DOHH2 (cell line): Measurements from ENCODE around the gene CDC37.

Experiments used
- H3F3A ChIP-seq: fragments of 200-600 bp; sonication (generic), shearing (Covaris generic); 2 replicates; pipeline ENCODE4 v1.6.0; 2016; ENCODE audit warnings: antibody characterized with exemption, mild to moderate bottlenecking; ENCODE audit not compliant: control insufficient read depth, insufficient read depth
- H3K27ac ChIP-seq: fragments of 200-600 bp; sonication (generic); 2 replicates; pipeline ENCODE4 v1.5.1; 2014; ENCODE audit warnings: low read depth, mild to moderate bottlenecking, low read length, moderate library complexity
- H3K27me3 ChIP-seq: fragments of 200-600 bp; sonication (generic); 2 replicates; pipeline ENCODE4 v1.6.1; 2014; ENCODE audit warnings: mild to moderate bottlenecking, low read length, mixed read lengths; ENCODE audit not compliant: control insufficient read depth
- H3K36me3 ChIP-seq: fragments of 200-600 bp; sonication (generic); 2 replicates; pipeline ENCODE4 v1.6.1; 2014; ENCODE audit warnings: mild to moderate bottlenecking, low read length, moderate library complexity, mixed read lengths; ENCODE audit not compliant: control insufficient read depth
- H3K4me1 ChIP-seq: fragments of 200-600 bp; sonication (generic); 2 replicates; pipeline ENCODE4 v1.6.1; 2014; ENCODE audit warnings: mild to moderate bottlenecking, low read length, mixed read lengths; ENCODE audit not compliant: control insufficient read depth
- H3K4me2 ChIP-seq: fragments of 200-600 bp; sonication (generic); 2 replicates; pipeline ENCODE4 v1.6.0; 2014; ENCODE audit warnings: mild to moderate bottlenecking, low read length, moderate library complexity
- H3K4me3 ChIP-seq: fragments of 200-600 bp; sonication (generic); 2 replicates; pipeline ENCODE4 v1.5.1; 2014; ENCODE audit warnings: mild to moderate bottlenecking, low read length, mixed read lengths
- H3K79me2 ChIP-seq: fragments of 200-600 bp; sonication (generic); 2 replicates; pipeline ENCODE4 v1.6.1; 2014; ENCODE audit warnings: mild to moderate bottlenecking, low read length, mixed read lengths; ENCODE audit not compliant: control insufficient read depth
- H3K9me2 ChIP-seq: fragments of 200-600 bp; sonication (generic); replicated peaks from 2 replicates; pipeline ENCODE4 v1.6.1; 2014; ENCODE audit warnings: mild to moderate bottlenecking, low read length, mixed read lengths; ENCODE audit not compliant: control insufficient read depth
- H3K9me3 ChIP-seq: fragments of 200-600 bp; sonication (generic); 2 replicates; pipeline ENCODE4 v1.6.1; 2014; ENCODE audit warnings: antibody characterized with exemption, low read length, mixed read lengths; ENCODE audit not compliant: control insufficient read depth, insufficient read depth
- H4K20me1 ChIP-seq: fragments of 200-600 bp; sonication (generic); 2 replicates; pipeline ENCODE4 v1.6.0; 2014; ENCODE audit warnings: low read depth, mild to moderate bottlenecking, antibody characterized with exemption, low read length, moderate library complexity; ENCODE audit not compliant: control insufficient read depth, insufficient read depth
- EZH2phosphoT487 ChIP-seq: fragments of 200-600 bp; sonication (generic); IDR thresholded peaks from 2 replicates; pipeline ENCODE4 v1.6.1; 2017; ENCODE audit warnings: borderline replicate concordance, mild to moderate bottlenecking, antibody characterized with exemption, low read length, moderate library complexity, mixed read lengths
- TF ChIP-seq, protein P1 (sequence below): fragments of 200-600 bp; sonication (generic); IDR thresholded peaks from one replicate; pipeline ENCODE4 v1.5.1; 2014; ENCODE audit warnings: antibody characterized with exemption, mild to moderate bottlenecking, low read depth, low read length; ENCODE audit not compliant: poor library complexity, severe bottlenecking

Gene CDC37

DNA sequence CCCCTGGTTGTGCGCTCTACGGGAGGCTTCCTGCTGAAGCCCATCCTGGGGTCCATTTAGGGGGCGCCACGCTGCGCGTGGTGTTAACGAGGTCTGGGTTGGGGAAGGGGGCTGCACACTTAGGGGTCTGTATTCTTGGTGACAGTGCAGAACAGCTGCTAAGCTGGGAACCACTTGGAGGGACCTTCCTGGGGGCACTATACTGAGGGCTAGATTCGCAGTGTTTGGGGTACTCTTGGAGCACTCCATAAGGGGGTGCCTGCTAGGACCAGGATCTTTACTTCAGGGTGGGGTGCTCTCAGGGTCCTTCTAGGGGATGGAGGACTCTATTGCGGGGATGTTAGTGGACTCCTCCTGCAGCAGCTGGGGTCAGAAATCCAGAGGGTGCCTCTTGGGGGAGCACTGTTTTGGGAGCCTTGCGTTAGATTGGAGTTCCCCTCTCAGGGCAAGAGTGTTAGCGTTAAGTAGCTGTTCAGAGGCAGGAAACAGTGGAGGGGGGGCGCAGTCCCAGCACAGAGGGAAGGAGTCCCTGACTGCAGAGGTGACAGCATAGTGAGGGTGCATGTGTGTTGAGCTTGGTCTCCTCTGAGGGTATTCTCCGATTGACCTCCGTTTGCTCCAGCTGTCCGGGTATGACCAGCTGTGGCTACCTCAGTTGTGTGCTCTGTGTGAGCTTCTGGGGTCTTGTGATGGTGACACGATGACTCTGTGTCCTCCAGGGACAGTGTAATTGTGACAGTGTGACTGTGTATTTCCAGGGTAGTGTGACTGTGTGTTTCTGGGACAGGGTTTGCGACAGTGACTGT is 18.1 kb upstream of the CDC37 start:
- peaks cover 27% of the 10 kb centered on the region for H3F3A ChIP-seq
- no peaks in the 10 kb centered on the region for H3K9me3 ChIP-seq
- H3K4me1 ChIP-seq: peaks cover 77% of the 10 kb centered on the region
- H3K36me3 ChIP-seq: peaks cover 28% of the 10 kb centered on the region
- H3K4me3 ChIP-seq: peak overlapping the region; percentile 88
- H3K27me3 ChIP-seq: no peaks in the 10 kb centered on the region
- H4K20me1 ChIP-seq: peaks cover 15% of the 10 kb centered on the region
- H3K4me2 ChIP-seq: peak overlapping the region; percentile 99
- no peak for TF ChIP-seq EZH2phosphoT487
- TF ChIP-seq, protein P1, sequence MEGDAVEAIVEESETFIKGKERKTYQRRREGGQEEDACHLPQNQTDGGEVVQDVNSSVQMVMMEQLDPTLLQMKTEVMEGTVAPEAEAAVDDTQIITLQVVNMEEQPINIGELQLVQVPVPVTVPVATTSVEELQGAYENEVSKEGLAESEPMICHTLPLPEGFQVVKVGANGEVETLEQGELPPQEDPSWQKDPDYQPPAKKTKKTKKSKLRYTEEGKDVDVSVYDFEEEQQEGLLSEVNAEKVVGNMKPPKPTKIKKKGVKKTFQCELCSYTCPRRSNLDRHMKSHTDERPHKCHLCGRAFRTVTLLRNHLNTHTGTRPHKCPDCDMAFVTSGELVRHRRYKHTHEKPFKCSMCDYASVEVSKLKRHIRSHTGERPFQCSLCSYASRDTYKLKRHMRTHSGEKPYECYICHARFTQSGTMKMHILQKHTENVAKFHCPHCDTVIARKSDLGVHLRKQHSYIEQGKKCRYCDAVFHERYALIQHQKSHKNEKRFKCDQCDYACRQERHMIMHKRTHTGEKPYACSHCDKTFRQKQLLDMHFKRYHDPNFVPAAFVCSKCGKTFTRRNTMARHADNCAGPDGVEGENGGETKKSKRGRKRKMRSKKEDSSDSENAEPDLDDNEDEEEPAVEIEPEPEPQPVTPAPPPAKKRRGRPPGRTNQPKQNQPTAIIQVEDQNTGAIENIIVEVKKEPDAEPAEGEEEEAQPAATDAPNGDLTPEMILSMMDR: peak; percentile 46
- H3K27ac ChIP-seq: 0 out of 2 replicates have a peak overlapping the region, but pooled peaks have one; percentile 92
- H3K9me2 ChIP-seq: no peaks in the 10 kb centered on the region
- peaks cover 92% of the 10 kb centered on the region for H3K79me2 ChIP-seq

DNA sequence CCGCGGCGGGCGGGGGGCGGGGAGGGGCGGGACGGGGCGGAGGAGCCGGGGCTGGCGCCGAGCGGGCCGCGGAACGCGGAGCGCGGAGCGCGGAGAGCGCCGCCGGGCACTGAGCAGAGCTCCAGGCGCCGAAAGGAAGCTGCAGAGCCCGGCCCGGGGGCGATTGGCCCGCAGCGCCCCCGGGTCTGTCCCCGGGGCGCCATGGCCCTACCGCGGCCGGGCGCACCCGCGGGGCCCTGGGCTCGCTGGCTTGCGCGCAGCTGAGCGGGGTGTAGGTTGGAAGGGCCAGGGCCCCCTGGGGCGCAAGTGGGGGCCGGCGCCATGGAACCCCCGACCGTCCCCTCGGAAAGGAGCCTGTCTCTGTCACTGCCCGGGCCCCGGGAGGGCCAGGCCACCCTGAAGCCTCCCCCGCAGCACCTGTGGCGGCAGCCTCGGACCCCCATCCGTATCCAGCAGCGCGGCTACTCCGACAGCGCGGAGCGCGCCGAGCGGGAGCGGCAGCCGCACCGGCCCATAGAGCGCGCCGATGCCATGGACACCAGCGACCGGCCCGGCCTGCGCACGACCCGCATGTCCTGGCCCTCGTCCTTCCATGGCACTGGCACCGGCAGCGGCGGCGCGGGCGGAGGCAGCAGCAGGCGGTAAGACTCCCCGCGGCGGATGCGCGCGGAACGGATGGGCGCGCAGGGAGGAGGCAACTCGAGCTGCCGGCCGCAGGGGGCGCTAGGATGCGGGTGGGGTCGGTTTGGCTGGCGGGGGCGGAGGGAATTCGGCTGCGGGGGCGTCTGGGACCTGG is 17.3 kb upstream of the CDC37 start, which contains the start of gene PDE4A:
PDE4A (plus strand) TSS at position 95 of the 796 bp plus-strand sequence; CDS start at position 322, 227 bp downstream.
- Histone ChIP-seq H3K36me3 (peaks cover 28% of the 10 kb centered on the region), H3K4me3 (peak within 1 kb of the TSS; percentile 88), H4K20me1 (peaks cover 15% of the 10 kb centered on the region), H3K4me1 (peaks cover 78% of the 10 kb centered on the region), H3K9me2 (no peaks in the 10 kb centered on the region), H3K27me3 (no peaks in the 10 kb centered on the region), H3K4me2 (peak within 1 kb of the TSS; percentile 99), H3K27ac (peak within 1 kb of the TSS; percentile 92), H3K79me2 (peaks cover 90% of the 10 kb centered on the region), H3K9me3 (no peaks in the 10 kb centered on the region), H3F3A (peaks cover 27% of the 10 kb centered on the region)
- TF ChIP-seq, protein P1: peak; percentile 93
- TF ChIP-seq EZH2phosphoT487: no peak

DNA sequence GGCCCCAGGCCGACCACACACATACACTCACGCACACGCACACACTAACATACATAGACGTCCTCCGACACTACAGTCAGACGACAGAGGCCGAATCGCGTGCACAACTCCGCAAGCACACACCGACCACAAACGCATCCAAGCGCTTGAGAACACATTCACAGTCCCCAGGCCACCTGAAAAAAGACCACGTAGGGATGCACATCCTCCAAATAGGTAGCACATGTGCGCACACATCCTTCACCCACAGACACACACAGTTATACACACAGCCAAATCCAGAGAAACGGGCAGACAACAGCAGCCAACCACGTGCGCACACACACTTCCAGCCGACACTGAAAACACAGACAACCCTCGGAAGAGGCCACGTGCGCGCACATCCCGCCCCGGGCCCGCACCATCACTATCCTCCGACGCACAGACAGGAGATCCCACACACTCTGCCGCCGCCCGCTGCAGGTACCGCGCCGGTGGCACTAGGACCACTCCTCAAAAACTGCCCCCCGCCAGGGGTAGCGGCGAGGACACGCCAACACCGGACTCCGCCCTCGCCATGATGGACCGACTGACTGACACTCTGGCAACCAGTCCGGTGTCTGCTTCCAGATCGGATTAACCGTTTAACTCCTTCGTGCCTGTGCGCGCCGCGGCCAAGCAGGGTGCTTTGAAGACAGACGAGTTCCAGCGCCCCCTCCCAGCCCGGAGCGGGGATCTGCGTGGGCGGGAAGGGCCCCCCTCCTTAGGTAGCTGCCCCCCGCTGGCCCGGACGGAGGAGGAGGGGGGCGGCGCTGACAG is 16.5 kb upstream of the CDC37 start:
- peak overlapping the region; percentile 92 for H3K27ac ChIP-seq
- H3K9me2 ChIP-seq: no peaks in the 10 kb centered on the region
- peaks cover 90% of the 10 kb centered on the region for H3K79me2 ChIP-seq
- H3K9me3 ChIP-seq: no peaks in the 10 kb centered on the region
- peaks cover 31% of the 10 kb centered on the region for H3F3A ChIP-seq
- peak overlapping the region; percentile 88 for H3K4me3 ChIP-seq
- H3K27me3 ChIP-seq: no peaks in the 10 kb centered on the region
- peaks cover 78% of the 10 kb centered on the region for H3K4me1 ChIP-seq
- TF ChIP-seq, protein P1: no peak
- TF ChIP-seq EZH2phosphoT487: no peak
- peaks cover 33% of the 10 kb centered on the region for H3K36me3 ChIP-seq
- peak overlapping the region; percentile 80 for H3K4me2 ChIP-seq
- H4K20me1 ChIP-seq: peaks cover 15% of the 10 kb centered on the region
